ENCODE results near the gene IRAK4.
A peak's percentile ranks its signal among the peaks of the same experiment; 100 is the strongest.

The IRAK4 gene

GRCh38 chr12:43766291-43766690, 7.5 kb downstream of the IRAK4 start:
- peak; percentile 25 for DNase-seq (ENCODE audit: low read depth)

- no peak for DNase-seq (ENCODE audit: low read depth)
These were observed 17.7 kb downstream of the IRAK4 start for GRCh38 chr12:43776498-43776897.

GRCh38 chr12:43786899-43787693, 28.3 kb downstream of the IRAK4 start:
- no peak for DNase-seq (ENCODE audit: low read depth)

- DNase-seq (ENCODE audit: low read depth): no peak
These were observed 31.2 kb downstream of the IRAK4 start for GRCh38 chr12:43789941-43790340.

- DNase-seq (ENCODE audit: low read depth): no peak
These were observed 37.0 kb downstream of the IRAK4 start for GRCh38 chr12:43795716-43796280.

GRCh38 chr12:43797561-43798217, 38.9 kb downstream of the IRAK4 start:
- no peak for DNase-seq (ENCODE audit: low read depth)

GRCh38 chr12:43805149-43805859, 46.6 kb downstream of the IRAK4 start:
- DNase-seq (ENCODE audit: low read depth): no peak

GRCh38 chr12:43805860-43806736, 47.3 kb downstream of the IRAK4 start, which contains the start of gene TWF1:
TWF1 (minus strand) TSS chr12:43806317; CDS start chr12:43806245, 72 bp downstream.
- peak; percentile 64 for DNase-seq (ENCODE audit: low read depth)

- DNase-seq (ENCODE audit: low read depth): no peak
These were observed 48.0 kb downstream of the IRAK4 start for GRCh38 chr12:43806737-43807072.

GRCh38 chr12:43807386-43807785, 48.6 kb downstream of the IRAK4 start:
- no peak for DNase-seq (ENCODE audit: low read depth)

- DNase-seq (ENCODE audit: low read depth): no peak
These were observed 53.3 kb downstream of the IRAK4 start for GRCh38 chr12:43812057-43812456.

GRCh38 chr12:43812926-43813325, 54.2 kb downstream of the IRAK4 start:
- peak; percentile 18 for DNase-seq (ENCODE audit: low read depth)

- no peak for DNase-seq (ENCODE audit: low read depth)
These were observed 56.7 kb downstream of the IRAK4 start for GRCh38 chr12:43815416-43815815.

GRCh38 chr12:43816168-43816567, 57.4 kb downstream of the IRAK4 start:
- peak; percentile 5 for DNase-seq (ENCODE audit: low read depth)

- DNase-seq (ENCODE audit: low read depth): no peak
These were observed 65.5 kb downstream of the IRAK4 start for GRCh38 chr12:43824207-43824775.

GRCh38 chr12:43826681-43827080, 67.9 kb downstream of the IRAK4 start:
- DNase-seq (ENCODE audit: low read depth): peak; percentile 6

GRCh38 chr12:43827093-43827492, 68.3 kb downstream of the IRAK4 start:
- DNase-seq (ENCODE audit: low read depth): peak; percentile 3

GRCh38 chr12:43832463-43833168, 73.9 kb downstream of the IRAK4 start:
- DNase-seq (ENCODE audit: low read depth): no peak

- peak; percentile 8 for DNase-seq (ENCODE audit: low read depth)
These were observed 76.5 kb downstream of the IRAK4 start for GRCh38 chr12:43835264-43835655.

- peak; percentile 29 for DNase-seq (ENCODE audit: low read depth)
These were observed 77.1 kb downstream of the IRAK4 start, which contains the start of gene TMEM117 for GRCh38 chr12:43835656-43836474. TMEM117 (plus strand) TSS chr12:43836081.
